GM19452 (cell line): Measurements from ENCODE around the gene CACNA2D4.

Experiments
- ATAC-seq: cut with Tn5 transposase; IDR thresholded peaks from one replicate; pipeline ENCODE4 v1.9.1; 2021; ENCODE audit not compliant: unreplicated experiment

CACNA2D4 gene

DNA sequence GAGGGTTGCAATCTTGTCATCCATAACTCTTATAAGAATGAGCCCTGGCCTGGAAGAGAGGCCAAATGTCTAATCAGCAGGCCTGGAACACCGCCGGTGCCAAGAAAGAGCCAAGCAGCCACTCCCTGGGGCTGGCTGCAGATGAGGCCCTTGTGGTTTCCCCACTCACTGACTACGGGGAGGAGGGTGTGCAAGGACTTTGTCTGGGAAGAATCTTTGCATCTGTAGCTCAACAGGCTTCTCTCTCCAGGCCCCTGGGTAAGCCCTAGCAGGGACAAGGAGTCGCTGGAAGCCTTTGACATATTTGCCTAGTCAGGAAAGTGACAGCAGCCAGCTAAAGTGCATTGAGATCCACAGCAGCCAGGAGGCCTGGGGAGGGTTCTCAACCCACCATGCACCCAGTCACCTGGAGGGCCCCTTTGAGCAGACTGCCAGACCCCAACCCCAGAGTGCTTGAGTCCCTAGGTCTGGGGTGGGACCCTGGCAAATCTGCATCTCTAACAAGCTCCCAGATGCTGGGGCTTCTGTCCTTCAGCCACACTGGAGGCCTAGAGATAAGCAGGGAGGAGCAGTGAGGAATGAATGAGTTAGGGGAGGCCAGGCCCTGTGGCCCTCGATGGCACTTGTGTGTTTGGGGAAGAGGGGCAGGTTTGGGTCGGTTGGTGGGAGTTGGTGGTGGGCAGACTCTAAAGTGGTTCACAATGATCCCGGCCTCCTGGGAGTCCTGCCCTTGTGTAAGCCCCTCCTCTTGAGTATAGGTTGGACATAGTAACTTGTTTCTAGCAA lies 112.0 kb downstream of the CACNA2D4 start:
- ATAC-seq, result no peak

DNA sequence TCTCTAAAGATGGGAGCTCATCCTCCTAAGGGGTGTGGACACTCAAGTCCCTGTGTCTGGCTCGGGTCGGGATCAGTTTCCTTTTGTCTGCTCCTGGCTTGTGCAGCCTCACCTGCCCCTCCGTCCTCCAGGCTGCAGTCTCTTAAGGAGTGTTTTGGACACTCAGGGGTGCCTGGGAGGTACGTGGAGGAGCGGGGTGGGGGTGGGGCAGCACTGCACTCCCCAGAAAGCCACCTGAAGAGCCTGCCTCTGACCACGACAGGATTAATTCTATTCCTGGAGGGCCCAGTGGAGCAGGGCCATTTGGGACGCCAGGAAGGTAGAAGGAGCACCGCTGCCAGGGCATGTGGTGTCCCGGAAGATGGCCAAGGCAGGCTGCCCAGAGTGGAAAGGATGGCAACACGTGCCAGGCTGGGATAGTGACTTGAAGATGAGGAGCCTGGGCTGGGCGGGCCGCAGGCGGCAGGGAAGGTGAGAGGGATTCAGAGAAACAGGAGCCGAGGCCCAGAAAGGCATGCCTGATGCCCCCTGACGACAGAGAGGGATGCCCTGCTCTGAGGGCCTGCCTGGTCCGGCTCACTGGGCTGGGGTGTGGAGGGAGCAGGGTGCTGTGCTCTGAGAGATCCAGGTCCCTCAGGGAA lies 112.9 kb downstream of the CACNA2D4 start:
- no peak for ATAC-seq

DNA sequence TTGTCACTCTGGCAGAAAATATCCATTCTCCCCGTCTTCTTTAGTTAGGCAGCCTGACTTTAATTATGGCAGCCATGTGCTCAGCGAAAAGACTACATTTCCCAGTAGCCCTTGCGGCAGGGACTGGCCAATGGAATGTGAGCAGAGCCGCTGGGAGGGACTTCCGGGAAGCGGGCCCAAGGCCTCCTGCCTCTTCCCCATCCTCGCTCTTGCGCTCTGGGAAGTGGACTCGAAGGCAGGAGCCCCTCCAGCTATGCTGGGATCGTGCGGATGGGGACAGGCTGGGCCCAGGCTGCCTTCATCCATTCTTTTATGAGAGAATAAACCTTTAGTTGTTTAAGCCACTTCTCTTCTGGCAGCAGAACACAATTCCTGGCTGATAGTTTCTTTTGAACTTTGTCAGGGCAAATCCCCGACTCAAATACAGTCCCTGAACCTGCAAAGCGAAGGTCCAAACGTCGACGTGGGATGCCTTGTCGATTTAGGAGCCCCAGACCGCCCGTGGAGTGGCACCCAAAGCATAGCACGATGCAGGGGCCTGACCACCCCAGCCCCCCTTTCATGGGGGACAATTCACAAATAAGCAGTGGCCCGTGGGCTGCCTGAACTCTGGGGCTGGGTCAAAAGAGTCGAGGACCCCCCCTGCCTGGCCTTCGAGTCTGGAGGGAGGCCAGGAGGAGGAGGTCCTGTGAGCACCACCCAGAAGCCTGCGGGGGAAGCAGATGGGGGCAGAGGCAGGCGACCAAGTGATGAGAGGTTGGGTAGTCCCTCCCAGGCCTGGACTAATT lies 113.7 kb downstream of the CACNA2D4 start:
- peak; percentile 89 for ATAC-seq

DNA sequence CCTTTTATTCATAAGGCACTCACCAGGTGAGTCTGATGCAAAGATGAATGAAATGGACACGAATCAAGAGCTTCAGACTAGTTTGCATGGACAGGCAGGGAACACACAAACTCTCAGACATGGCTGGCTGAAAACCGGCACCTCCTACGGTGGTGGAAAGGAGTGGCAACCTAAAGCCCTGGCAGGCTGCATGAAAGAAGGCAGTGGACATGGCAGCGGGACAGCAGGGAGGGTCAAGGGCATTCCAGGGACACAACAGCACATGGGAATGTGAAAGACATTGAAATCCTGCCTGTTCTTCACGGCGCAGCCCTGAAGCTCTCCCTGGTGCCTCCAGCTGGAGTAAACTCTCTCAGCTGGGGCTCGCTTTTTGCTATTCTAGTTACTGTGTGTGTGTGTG lies 114.7 kb downstream of the CACNA2D4 start:
- no peak for ATAC-seq

DNA sequence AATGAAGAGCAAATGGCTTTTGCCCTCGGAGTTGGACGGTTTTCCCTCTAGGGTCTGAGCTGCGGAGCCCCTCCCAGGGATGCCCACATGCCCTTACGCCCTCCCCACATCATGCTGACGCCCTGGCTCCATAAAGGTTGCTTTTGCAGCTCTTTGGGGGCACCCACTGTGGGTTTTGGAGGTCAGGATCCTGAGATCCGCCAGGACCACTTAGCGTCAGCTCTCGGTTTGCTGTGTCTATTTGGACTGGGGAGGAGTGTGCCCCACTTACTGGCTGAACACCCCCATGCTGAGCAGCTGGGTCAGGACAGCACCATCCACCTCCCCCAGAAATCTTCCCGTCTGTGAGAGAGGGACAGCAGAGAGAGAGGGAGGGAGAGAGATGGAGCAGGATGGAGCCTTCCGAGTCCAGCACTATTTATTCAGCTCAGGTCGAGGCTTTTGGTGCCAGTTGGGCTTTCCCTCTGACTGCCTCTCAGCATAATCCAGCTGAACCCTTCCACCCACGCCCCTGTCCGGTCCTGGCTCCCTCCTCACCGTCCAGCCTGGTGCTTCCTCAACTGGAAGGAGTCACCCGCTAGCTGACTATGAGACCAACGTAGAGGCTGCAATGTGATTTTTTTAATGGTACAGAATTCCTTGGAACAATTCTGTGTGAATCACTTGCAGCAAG lies 117.0 kb downstream of the CACNA2D4 start:
- no peak for ATAC-seq

DNA sequence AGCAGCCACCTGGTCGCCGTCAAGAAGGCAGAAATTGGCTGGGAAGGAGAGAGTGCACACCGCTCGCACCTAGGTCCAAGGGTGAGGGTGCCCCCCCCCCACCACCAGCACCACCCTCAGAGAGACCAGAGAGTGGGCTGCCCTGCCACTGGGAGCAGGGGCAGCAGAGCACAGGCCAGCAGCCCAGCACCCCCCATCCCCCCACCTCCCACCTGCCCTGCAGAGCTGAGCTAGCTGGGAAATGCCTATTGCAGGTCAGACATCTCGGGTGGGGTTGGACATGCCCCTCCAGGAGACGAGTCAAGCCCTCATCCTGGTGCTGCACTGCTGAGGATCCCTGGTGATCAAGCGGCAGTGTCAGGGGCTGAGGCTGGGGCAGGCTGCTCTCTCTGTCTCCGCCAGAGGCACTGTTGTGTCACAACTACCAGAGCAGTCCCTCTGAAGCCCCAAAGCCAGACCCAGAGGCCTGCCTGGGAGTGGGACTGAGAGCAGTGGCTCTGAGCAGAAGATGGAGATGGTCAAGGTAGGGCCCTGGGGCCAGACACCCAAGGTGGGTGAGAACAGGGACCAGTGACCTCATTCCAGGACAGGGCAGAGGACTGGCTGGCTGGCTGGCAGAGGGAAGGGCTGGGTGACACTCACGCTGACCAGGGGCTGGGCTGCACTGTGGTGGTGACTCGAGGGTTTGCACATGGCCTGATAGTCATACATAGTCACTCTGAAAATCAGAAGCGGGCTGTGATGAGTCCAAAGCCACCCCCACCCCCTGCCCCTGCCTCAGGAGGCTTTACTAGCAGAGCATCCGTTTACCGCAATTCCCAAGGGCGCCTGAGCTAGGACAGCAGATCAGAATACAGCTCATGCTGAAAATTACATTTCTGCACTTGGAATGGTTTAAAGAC lies 117.8 kb downstream of the CACNA2D4 start:
- no peak for ATAC-seq

DNA sequence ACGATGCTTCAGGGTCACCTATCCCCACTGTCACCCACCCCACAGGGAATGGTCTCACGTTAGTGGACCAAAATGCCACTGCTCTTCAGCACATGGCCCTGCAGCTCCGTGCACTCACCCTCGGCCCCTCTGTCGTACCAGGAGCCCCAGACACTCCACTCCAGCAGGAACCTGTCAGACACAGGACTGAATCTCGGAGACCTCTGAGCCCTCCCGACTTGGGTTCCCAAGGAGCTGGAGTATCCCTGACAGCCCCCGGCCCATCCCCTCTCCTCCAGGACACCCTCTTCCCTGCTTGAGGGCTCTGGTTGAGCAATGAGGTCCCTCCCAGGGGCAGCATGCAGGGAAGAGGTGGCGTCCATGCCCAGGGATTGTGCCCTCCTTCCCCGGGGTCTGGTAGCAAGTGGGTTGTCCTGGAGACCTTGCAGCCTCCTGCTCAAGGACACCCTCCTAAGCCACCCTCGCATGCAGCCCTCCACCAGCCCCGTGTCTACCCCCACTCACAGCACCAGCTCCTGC lies 118.5 kb downstream of the CACNA2D4 start:
- ATAC-seq, result no peak

DNA sequence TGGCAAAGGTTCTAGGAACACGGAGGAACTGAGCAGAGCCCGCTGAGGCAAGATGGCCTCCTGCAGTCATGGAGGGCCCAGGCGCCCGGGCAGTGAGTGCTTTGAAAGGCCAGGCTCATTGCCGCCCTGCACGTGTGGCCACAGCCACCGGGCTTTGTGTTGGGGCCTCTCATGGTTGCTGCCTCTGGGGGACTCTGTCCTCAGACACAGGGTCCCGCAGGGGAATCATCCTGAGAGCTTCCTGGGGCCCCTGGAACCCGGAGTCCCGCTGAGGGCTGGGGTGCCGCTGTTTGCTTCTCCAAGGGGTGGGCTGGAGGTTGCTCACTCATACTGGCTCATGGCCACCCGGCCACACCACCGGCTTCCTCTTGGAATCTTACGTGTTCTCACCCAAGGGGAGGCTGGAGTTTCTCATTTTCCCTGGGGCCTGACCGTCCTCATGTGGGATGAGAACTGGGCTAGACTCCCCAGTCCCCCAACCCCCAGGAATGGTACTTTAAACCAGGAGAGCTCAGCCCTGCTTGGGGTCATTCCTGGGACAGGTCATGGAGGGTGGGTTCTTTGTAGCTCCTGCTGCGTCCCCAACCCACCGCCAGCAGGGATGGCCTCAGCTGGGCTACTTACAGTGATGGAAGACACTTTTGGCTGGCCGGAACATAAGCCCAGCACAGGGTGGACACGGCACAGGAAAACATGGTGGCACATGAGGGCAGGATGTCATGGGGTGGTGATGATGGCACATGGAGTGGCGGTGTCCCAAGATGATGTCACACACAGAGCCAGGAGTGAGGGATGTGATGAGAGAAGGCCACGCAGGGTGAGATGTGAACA lies 119.2 kb downstream of the CACNA2D4 start:
- ATAC-seq, result no peak

DNA sequence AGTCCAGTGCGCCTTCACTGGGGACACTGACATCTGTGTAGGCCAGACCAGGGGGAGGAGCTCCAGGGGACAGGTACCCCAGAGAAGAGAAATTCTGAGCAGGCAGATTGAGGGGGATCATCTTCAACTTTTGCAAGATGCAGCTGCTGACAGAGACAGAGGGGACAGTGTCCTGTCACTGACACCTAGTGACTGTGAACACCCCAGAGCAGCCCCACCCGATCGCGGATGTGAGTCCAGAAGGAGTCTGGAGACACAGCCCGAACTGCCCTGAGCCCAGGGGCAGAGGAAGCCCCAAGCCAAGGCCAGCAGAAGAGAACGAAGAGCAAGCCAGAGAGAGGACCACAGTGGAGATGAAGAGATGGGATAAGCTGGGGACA lies 119.8 kb downstream of the CACNA2D4 start:
- ATAC-seq, result no peak

DNA sequence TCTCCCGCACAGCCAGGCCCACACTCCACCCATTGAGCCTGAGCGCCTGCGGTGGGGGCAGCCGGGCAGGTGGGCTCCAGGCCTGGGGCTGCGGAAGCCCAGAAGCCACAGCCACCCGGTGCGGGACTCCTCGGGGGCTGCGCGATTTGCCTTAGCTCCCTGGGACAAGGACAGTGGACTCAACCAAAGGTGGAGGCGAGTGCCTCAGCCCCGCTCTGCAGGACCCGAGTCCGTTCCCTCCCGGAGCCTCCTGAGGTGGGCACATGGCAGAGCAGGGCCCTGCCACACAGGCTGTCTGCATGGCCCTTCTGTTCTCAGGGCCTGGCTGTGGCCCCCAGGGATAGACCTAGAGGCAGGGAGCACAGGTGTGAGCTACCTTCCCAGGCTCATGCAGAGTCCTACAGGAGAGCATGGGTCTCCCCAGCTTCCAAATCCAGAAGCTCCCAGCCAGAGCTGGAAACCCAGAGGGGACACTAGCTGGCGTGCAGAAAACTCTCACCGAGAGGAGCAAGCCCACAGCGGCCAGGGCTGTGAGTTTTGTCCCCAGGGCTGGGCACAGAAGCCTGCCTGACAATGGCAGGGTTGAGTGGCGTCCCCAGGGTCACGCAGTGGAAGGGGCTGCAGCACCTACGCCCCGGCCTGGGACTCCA lies 120.3 kb downstream of the CACNA2D4 start:
- ATAC-seq, result no peak

DNA sequence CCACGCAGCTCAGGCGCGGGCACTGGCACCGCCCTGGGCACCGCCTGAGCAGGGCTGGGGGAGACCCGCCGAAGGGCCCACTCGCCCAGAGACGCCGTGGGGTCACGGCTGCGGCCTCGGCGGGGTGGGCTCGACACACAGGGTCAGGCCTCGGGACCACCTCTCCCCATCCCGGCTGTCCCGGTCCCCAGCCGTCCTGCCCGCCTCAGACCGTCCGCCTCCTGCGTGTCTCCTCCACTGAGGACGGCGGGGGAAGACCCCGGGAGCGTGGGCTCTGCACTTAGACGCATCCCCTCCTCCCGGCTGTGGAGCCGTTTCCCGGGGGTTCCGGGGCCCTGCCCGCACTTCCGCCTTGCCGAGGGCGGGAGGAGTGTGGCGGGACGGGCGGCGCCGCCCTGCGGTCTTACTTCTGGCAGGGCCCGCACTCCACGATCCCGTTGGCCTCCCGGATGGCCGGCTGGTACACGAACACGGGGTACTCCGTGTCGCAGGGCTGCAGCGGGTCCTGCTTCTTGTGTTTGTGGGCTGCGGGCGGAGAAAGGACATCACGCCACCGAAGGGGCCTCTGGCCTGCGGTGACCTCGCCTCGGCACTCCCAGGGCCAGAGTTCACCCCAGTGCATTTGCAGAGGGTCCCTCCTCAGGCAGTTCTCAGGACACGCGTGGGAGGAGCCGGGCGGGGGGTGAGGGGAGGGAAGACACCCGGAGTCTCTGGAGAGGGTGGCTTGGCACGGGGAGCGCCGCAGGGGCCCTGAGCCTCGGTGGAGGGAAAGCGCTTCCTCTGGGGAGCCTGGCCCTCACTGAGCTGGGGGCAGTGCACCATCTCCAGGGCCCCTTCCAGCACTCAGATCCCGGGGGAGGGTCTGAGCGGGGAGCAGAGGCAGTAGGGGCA lies 121.2 kb downstream of the CACNA2D4 start:
- no peak for ATAC-seq

DNA sequence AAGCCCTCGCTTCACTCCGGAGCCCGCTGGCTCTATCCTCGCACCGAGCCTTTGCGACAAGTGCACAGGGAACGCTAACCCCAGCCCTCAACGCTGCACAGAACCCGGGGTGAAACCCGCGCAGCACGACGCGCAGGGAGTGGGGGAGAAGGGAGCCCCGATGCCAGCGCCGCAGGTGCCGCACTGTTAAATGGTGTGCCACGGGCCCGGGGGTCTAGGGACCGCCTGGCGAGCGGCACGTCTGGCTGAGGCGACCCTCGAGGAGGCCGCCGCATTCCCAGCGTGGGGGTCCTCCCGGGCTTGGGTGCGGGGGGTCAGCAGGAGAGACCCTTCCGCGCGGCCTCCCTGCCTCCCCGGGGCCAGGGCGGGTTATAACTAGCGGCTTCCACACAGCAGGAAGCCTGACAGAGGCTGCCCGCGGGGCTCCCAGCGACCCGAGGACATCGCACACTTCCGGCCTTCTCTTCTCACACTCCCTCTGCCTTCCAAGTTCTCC lies 121.9 kb downstream of the CACNA2D4 start:
- ATAC-seq, result peak; percentile 31

DNA sequence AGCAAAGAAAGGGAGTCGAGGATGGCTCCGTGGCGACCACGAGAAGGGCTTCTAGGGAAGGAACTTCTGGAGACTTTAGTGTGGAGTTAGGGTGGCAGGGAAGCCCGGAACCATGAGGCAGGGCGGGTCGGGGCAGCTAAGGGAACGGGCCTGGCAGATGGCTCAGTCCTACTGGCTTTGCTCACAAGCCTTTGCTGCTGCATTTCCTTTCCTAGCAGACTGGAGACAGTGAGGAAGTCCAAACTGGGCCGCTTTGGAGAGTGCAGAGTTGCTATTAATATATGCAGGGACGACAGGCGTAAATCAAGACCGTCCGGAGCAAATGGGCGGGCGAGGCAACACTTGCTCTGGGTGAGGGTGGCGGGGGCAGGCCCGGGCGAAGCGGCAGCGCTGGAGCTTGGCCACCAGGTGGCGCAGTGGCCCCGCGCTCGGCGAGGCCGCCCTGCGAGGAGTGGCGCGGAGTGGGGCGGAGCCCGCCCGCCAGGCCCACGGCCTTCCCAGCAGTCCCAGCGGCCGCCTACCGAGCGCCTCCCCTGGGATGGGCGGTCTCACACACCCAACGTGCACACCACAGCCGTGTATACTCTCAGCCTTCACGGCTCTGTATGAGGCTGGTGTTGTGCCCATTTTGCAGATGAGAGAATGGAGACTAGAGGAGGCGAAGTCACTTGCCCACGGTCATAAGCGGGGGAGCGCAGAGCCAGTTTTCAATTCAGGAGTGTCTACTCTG lies 122.5 kb downstream of the CACNA2D4 start:
- ATAC-seq, result peak; percentile 94

DNA sequence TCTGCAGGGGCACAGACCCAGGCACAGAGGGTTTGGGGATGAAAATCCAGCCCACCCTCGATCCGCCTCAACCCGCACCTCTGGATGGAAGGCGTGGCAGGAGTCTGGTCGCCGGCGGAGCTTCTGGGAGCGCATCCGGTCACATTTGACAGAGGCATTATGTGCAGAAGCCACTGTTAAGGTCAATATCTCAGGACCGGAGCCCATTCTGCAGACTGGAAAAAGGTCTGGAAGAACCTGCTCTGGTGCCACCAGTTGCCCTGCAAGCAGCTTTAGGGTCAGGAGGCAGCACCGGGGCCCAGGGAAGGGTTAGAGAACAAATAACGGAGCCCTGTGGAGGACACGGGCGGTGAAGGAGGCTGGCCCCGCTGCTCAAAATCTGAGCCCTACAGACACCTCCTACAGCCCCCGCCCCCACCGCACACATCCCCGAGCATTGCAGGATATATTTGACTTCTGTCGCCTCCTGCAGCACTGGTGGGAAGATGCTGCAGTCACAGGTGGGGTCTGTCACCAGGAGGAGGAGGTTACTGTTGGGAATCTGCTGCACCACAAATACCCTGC lies 123.1 kb downstream of the CACNA2D4 start:
- no peak for ATAC-seq

DNA sequence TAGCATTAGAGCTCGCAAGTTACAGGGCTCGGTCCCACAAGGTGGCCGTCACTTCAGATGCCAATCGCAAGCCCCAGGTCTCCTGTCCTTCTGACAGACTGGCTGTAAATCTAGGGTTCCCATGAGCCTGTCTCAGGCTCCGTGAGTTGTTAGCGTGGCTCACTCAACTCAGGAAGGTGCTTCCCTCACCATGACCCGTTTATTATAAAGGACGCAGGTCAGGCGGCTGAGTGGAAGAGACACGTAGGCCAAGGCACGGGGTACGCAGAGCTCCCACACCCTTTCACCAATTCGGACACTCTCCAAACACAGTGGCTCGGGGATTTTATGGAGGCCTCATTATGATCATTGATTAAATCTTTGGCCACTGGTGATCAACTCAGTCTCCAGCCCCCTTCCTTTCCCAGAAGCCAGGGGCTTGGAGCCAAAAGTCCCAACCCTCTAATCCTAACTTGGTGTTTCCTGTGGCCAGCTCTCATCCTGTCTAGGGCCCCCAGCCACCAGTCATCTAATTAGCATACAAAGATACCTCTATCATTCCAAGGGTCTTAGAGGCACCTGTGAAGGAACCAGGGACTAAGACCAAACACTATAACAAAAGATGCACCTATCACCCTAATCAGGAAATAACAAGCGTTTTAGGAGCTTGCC lies 123.9 kb downstream of the CACNA2D4 start:
- no peak for ATAC-seq
